Measurements from ENCODE around the gene PAQR5. TPM values are rescaled to one million over a fixed set of nuclear protein-coding genes. Genes with fewer than 3 reads are reported as not detected.

The PAQR5 gene
- total RNA-seq, 2 donors from 2014 or later = 6.5 to 11.5 TPM

GRCh38 chr15:69292826-69293420 lies 5.8 kb upstream of the PAQR5 start:
- Histone ChIP-seq H3K36me3 (replicated peaks in 1 of 2; ENCODE audit: insufficient read depth in 1 of 2, low read depth in 2 of 2) (no peaks in the 10 kb centered on the region), H3K27me3 (no peaks in the 10 kb centered on the region), H3K27ac (no peak overlapping the region), H3K4me1 (peaks cover 13% of the 10 kb centered on the region), H3K9me3 (no peaks in the 10 kb centered on the region), H3K4me3 (no peak overlapping the region)
- intact Hi-C loops (cut with DNase I) = no loop called here
- no peak for DNase-seq
- no peak for ATAC-seq
- 77 to 80% methylated on average over 9 to 10 of the region's 10 CpGs for WGBS, 2 donors
- TF ChIP-seq CTCF (IDR thresholded peaks at IDR 0.05) = no peak

GRCh38 chr15:69293741-69294615 lies 4.7 kb upstream of the PAQR5 start:
- Histone ChIP-seq H3K4me3 (no peak overlapping the region), H3K36me3 (replicated peaks in 1 of 2; ENCODE audit: insufficient read depth in 1 of 2, low read depth in 2 of 2) (no peaks in the 10 kb centered on the region), H3K27ac (no peak overlapping the region), H3K27me3 (no peaks in the 10 kb centered on the region), H3K4me1 (peaks cover 21% of the 10 kb centered on the region), H3K9me3 (no peaks in the 10 kb centered on the region)
- DNase-seq = no peak
- TF ChIP-seq POLR2A (IDR thresholded peaks at IDR 0.05) (no peak), CTCF (IDR thresholded peaks at IDR 0.05) (no peak)
- WGBS, 2 donors = 90 to 96% methylated on average over 11 of the region's 11 CpGs
- intact Hi-C loops (cut with DNase I) = no loop called here
- no peak for ATAC-seq

- Histone ChIP-seq H3K4me1 (peaks cover 33% of the 10 kb centered on the region), H3K27me3 (no peaks in the 10 kb centered on the region), H3K4me3 (no peak overlapping the region), H3K27ac (no peak overlapping the region), H3K36me3 (replicated peaks in 1 of 2; ENCODE audit: insufficient read depth in 1 of 2, low read depth in 2 of 2) (no peaks in the 10 kb centered on the region), H3K9me3 (no peaks in the 10 kb centered on the region)
- DNase-seq = no peak
- intact Hi-C loops (cut with DNase I) = no loop called here
- TF ChIP-seq POLR2A (IDR thresholded peaks at IDR 0.05) (no peak), CTCF (IDR thresholded peaks at IDR 0.05) (no peak)
- 80 to 87% methylated on average over 6 of the region's 6 CpGs for WGBS, 2 donors
- ATAC-seq = no peak
Observed at GRCh38 chr15:69296606-69297005, 2.1 kb upstream of the PAQR5 start.

- TF ChIP-seq CTCF (IDR thresholded peaks at IDR 0.05) = no peak
- TF ChIP-seq POLR2A (IDR thresholded peaks at IDR 0.05) = no peak
- Histone ChIP-seq H3K9me3 (no peaks in the 10 kb centered on the region), H3K27ac (peak overlapping the region in 3 of 4 donors; percentile 65 to 82 (median 72)), H3K27me3 (no peaks in the 10 kb centered on the region), H3K36me3 (replicated peaks in 1 of 2; ENCODE audit: insufficient read depth in 1 of 2, low read depth in 2 of 2) (no peaks in the 10 kb centered on the region), H3K4me3 (no peak overlapping the region), H3K4me1 (peaks cover 35% of the 10 kb centered on the region)
- ATAC-seq = no peak
- 75 to 94% methylated on average over 9 to 10 of the region's 10 CpGs for WGBS, 2 donors
- intact Hi-C loops (cut with DNase I) = no loop called here
- DNase-seq = no peak
Observed at GRCh38 chr15:69297642-69298353, 914 bp upstream of the PAQR5 start.

Data from body of pancreas (tissue), 4 donors.